ENCODE data around the gene RGS3. TPM values are rescaled to one million over a fixed set of nuclear protein-coding genes. Genes with fewer than 3 reads are reported as not detected.
A peak's percentile ranks its signal among the peaks of the same experiment; 100 is the strongest.

The RGS3 gene
- total and polyA plus RNA-seq, 2 donors (not counting 3 experiments of a cell fraction or from before 2014, with no cell fraction given): 356 to 416 TPM

DNA sequence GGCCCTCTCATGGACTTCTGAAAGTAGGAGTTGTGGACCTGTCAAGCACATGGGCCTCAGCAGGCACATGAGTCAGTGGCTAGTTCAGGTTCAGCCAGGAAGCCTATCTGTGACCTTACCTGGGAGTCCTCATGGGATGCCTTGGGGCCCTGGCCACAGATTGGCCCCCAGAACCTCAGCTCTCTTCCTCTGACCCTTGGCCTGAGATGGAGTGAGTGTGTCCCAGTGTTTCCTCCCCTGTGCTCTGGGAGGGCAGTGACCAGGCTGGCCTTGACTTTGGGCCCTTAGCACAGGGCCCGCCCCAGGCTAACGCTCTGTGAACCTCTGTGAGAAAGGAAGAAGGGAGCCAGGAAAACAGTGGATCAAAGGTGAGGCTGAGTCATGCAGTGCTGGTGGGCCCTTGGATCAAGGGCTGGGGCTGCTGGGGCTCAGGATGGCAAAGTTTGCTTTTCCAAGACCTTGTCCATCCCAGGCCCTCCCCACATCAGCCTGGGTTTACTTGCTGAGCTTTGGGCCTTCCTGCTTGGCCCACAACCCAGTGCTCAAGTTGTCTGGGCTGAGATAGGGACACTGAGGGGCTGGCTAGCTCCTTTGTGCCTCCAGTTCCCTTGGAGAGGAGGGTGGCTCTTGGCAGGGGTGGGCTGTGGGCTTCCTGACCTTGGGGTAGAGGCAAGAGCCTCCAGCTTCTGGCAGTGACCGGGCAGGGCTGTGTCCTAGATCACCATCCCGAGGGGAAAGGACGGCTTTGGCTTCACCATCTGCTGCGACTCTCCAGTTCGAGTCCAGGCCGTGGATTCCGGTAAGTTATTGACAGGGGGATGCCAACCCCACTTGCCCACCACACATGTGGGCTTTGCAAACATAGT lies 41.4 kb downstream of the RGS3 start:
- H3K4me1 ChIP-seq (ENCODE audit: control insufficient read depth, extremely low read depth, insufficient read depth, low read length): peaks cover 57% of the 10 kb centered on the region
- no TSS peak for BruUV-seq (replicated peaks)
- no peaks in the 10 kb centered on the region for H4K20me1 ChIP-seq (replicated peaks; ENCODE audit: control insufficient read depth, extremely low read depth, insufficient read depth, low read length)
- no peaks in the 10 kb centered on the region for H3K9me3 ChIP-seq (replicated peaks; ENCODE audit: control insufficient read depth, insufficient read depth, low read length)
- TF ChIP-seq GATA2 (IDR thresholded peaks at IDR 0.05; ENCODE audit: insufficient read depth, insufficient read length, low read depth, low read length) (no peak), POLR2A (IDR thresholded peaks at IDR 0.05; ENCODE audit: low read depth, low read length) (no peak), MYC (IDR thresholded peaks at IDR 0.05; ENCODE audit: low read depth, low read length) (no peak), CTCF (IDR thresholded peaks at IDR 0.05; ENCODE audit: extremely low read depth in 1 of 2, insufficient read depth in 1 of 2, low read depth in 1 of 2, low read length in 2 of 2) (no peak), FOS (IDR thresholded peaks at IDR 0.05; ENCODE audit: borderline replicate concordance, insufficient read depth, low read length) (peak; percentile 61), EZH2 (IDR thresholded peaks at IDR 0.05; ENCODE audit: borderline replicate concordance, low read depth, low read length, severe bottlenecking) (no peak), JUN (IDR thresholded peaks at IDR 0.05; ENCODE audit: borderline replicate concordance, insufficient read depth, insufficient read length, low read depth) (peak; percentile 41), POLR2AphosphoS5 (IDR thresholded peaks at IDR 0.05; ENCODE audit: insufficient read depth, low read depth, low read length) (peak; percentile 23)
- TF ChIP-seq, protein P1, sequence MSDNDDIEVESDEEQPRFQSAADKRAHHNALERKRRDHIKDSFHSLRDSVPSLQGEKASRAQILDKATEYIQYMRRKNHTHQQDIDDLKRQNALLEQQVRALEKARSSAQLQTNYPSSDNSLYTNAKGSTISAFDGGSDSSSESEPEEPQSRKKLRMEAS (IDR thresholded peaks at IDR 0.05; ENCODE audit: insufficient read depth, insufficient read length): peak; percentile 18
- H3K27ac ChIP-seq (ENCODE audit: insufficient read depth, low read depth, low read length): peak overlapping the region; percentile 100
- intact Hi-C loops (cut with micrococcal nuclease) (loop anchor here (5.0 kb wide), 1 partner anchor 172 kb away; no protein-coding TSS in a partner anchor), dilution Hi-C loops (cut with MboI; ENCODE audit: extremely low pct_ligation_motif_present, low sequenced_read_pairs) (no loop called here)
- ChIA-PET POLR2A (interaction anchor here (0.9 to 4.4 kb wide), 4 partner anchors 12 to 150 kb away, joined by 5 to 38 read pairs (median 7); no protein-coding TSS in a partner anchor), CTCF (interaction anchor here (0.8 to 5.6 kb wide), 10 partner anchors 9 to 152 kb away, joined by 3 to 58 read pairs (median 4); no protein-coding TSS in a partner anchor)
- H3K4me2 ChIP-seq (ENCODE audit: insufficient read depth, low read length): peak overlapping the region; percentile 88
- H2AFZ ChIP-seq (ENCODE audit: low read depth, low read length): no peak overlapping the region
- peaks cover 28 to 41% of the 10 kb centered on the region in 2 experiments for H3K36me3 ChIP-seq (ENCODE audit: control insufficient read depth in 2 of 2, extremely low read depth in 1 of 2, insufficient read depth in 2 of 2, low read length in 2 of 2)
- no peaks in the 10 kb centered on the region for H3K27me3 ChIP-seq (ENCODE audit: control insufficient read depth in 2 of 2, insufficient read depth in 2 of 2, low read length in 2 of 2)
- H3K9ac ChIP-seq (replicated peaks; ENCODE audit: extremely low read depth, insufficient read depth, low read length): peak overlapping the region; percentile 100
- DNase-seq (ENCODE audit: low read depth, low spot score) (peak; percentile 87), FAIRE-seq (peak; percentile 94)
- peaks cover 88% of the 10 kb centered on the region for H3K79me2 ChIP-seq (ENCODE audit: control insufficient read depth, insufficient read depth, low read length)
- H3K9me1 ChIP-seq (replicated peaks; ENCODE audit: control insufficient read depth, extremely low read depth, insufficient read depth, low read length): no peaks in the 10 kb centered on the region
- peak overlapping the region in 2 of 3 experiments; percentile 94 to 99 for H3K4me3 ChIP-seq (replicated peaks in 1 of 3; ENCODE audit: insufficient read depth in 1 of 3, low read depth in 1 of 3, low read length in 3 of 3)
